ENCODE data around the gene NRXN3.
A peak's percentile ranks its signal among the peaks of the same experiment; 100 is the strongest.

DNA sequence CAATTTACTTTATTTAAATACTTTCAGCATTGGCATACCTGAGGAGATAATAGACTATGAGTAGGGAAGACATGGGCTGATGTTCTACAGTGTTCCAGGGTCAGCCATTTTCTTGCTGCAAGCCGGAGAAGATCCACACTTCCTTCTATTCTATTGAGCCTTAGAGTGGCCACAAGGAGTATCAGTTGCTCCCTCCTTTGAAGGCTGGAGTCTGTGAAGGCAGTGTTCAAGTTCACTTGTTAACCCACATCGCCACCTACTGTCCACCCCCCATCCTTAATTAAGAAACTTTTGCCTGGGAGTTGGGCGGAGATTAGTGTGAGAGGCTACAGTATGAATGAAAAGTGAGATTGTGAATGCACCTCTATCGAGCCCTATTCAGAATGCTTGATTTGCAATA lies 666.6 kb downstream of the NRXN3 start:
- TF ChIP-seq, protein P1, sequence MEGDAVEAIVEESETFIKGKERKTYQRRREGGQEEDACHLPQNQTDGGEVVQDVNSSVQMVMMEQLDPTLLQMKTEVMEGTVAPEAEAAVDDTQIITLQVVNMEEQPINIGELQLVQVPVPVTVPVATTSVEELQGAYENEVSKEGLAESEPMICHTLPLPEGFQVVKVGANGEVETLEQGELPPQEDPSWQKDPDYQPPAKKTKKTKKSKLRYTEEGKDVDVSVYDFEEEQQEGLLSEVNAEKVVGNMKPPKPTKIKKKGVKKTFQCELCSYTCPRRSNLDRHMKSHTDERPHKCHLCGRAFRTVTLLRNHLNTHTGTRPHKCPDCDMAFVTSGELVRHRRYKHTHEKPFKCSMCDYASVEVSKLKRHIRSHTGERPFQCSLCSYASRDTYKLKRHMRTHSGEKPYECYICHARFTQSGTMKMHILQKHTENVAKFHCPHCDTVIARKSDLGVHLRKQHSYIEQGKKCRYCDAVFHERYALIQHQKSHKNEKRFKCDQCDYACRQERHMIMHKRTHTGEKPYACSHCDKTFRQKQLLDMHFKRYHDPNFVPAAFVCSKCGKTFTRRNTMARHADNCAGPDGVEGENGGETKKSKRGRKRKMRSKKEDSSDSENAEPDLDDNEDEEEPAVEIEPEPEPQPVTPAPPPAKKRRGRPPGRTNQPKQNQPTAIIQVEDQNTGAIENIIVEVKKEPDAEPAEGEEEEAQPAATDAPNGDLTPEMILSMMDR (IDR thresholded peaks at IDR 0.05), result peak; percentile 57
- TF ChIP-seq, protein P2, sequence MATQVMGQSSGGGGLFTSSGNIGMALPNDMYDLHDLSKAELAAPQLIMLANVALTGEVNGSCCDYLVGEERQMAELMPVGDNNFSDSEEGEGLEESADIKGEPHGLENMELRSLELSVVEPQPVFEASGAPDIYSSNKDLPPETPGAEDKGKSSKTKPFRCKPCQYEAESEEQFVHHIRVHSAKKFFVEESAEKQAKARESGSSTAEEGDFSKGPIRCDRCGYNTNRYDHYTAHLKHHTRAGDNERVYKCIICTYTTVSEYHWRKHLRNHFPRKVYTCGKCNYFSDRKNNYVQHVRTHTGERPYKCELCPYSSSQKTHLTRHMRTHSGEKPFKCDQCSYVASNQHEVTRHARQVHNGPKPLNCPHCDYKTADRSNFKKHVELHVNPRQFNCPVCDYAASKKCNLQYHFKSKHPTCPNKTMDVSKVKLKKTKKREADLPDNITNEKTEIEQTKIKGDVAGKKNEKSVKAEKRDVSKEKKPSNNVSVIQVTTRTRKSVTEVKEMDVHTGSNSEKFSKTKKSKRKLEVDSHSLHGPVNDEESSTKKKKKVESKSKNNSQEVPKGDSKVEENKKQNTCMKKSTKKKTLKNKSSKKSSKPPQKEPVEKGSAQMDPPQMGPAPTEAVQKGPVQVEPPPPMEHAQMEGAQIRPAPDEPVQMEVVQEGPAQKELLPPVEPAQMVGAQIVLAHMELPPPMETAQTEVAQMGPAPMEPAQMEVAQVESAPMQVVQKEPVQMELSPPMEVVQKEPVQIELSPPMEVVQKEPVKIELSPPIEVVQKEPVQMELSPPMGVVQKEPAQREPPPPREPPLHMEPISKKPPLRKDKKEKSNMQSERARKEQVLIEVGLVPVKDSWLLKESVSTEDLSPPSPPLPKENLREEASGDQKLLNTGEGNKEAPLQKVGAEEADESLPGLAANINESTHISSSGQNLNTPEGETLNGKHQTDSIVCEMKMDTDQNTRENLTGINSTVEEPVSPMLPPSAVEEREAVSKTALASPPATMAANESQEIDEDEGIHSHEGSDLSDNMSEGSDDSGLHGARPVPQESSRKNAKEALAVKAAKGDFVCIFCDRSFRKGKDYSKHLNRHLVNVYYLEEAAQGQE (IDR thresholded peaks at IDR 0.05; ENCODE audit: insufficient read depth in 1 of 2, low read depth in 2 of 2, low read length in 1 of 2), result no peak
- TF ChIP-seq POLR2AphosphoS5 (IDR thresholded peaks at IDR 0.05; ENCODE audit: low read depth, low read length), result no peak
- TF ChIP-seq SIN3A (IDR thresholded peaks at IDR 0.05; ENCODE audit: borderline replicate concordance, insufficient read depth, low read depth, low read length), result no peak
- TF ChIP-seq TCF7L2 (IDR thresholded peaks at IDR 0.05; ENCODE audit: low read depth, low read length), result no peak

All from Panc1 (cell line).